ENCODE data around the gene NRDC.

NRDC gene

DNA sequence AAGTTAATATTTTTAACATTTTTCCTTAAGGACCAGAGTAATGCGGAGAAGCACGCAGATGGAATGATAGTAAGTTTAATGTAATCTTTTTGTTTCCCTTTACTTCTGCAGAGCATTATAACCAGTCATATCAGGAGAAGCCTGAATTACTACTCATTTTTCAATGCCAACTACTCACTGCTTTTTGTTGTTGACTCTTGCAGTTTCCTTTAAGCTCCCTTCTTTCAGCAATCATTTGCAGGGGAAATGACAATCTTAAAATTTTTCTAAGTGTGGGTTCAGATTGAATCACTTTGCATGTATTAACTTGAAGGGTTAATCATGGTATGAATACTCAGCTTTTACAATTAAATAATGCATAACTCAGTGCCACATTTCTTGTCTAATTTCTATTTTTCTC is 122.2 kb downstream of the NRDC start:
- no peak for TF ChIP-seq ZNF654 (tag by site-specific recombination; IDR thresholded peaks at IDR 0.05; ENCODE audit: low read depth)
- TF ChIP-seq YY1 (tag by site-specific recombination; IDR thresholded peaks at IDR 0.05): no peak
- no peak for TF ChIP-seq ZNF561 (tag by site-specific recombination; IDR thresholded peaks at IDR 0.05; ENCODE audit: borderline replicate concordance)
- no peak for TF ChIP-seq ZNF423 (tag by site-specific recombination; IDR thresholded peaks at IDR 0.05)
- TF ChIP-seq HOXD13 (CRISPR knock-in tag; IDR thresholded peaks at IDR 0.05; ENCODE audit: borderline replicate concordance): no peak
- TF ChIP-seq ZNF670 (tag by site-specific recombination; IDR thresholded peaks at IDR 0.05; ENCODE audit: low read depth): no peak
- no peak for TF ChIP-seq ZNF639 (tag by site-specific recombination; IDR thresholded peaks at IDR 0.05)
- Histone ChIP-seq H3K27ac (ENCODE audit: extremely low read depth, low read depth, low read length) (no peak overlapping the region), H3K9me3 (ENCODE audit: control insufficient read depth, insufficient read depth, low read depth, low read length) (no peaks in the 10 kb centered on the region), H3K4me3 (ENCODE audit: low read depth, low read length) (no peak overlapping the region), H3K36me3 (ENCODE audit: control insufficient read depth in 2 of 2, insufficient read depth in 1 of 2, low read length in 2 of 2) (peaks cover 0 to 46% of the 10 kb centered on the region in 2 experiments; a peak in 1 of 3 replicates), H3K4me1 (ENCODE audit: control insufficient read depth, insufficient read depth, low read length) (no peaks in the 10 kb centered on the region)
- CTCF ChIA-PET: interaction anchor here (0.7 to 1.7 kb wide), 2 partner anchors 13 to 26 kb away, joined by 3 to 8 read pairs; no protein-coding TSS in a partner anchor
- POLR2A ChIA-PET: no interaction called here

GRCh38 chr1:51755437-51755836 is 123.1 kb downstream of the NRDC start:
- no peaks in the 10 kb centered on the region for H3K9me3 ChIP-seq (ENCODE audit: control insufficient read depth, insufficient read depth, low read depth, low read length)
- POLR2A ChIA-PET: no interaction called here
- TF ChIP-seq ZFP37 (tag by site-specific recombination; IDR thresholded peaks at IDR 0.05): no peak
- TF ChIP-seq ZNF513 (tag by site-specific recombination; IDR thresholded peaks at IDR 0.05): no peak
- TF ChIP-seq ZNF302 (tag by site-specific recombination; IDR thresholded peaks at IDR 0.05; ENCODE audit: low read depth): no peak
- no peak for TF ChIP-seq HOXA7 (CRISPR knock-in tag; IDR thresholded peaks at IDR 0.05; ENCODE audit: borderline replicate concordance)
- TF ChIP-seq ZNF449 (tag by site-specific recombination; IDR thresholded peaks at IDR 0.05): no peak
- no peak for TF ChIP-seq ZNF623 (tag by site-specific recombination; IDR thresholded peaks at IDR 0.05)
- TF ChIP-seq ZNF146 (tag by site-specific recombination; IDR thresholded peaks at IDR 0.05): no peak
- TF ChIP-seq ZIC2 (tag by site-specific recombination; IDR thresholded peaks at IDR 0.05): no peak
- no peak for TF ChIP-seq MYNN (tag by site-specific recombination; IDR thresholded peaks at IDR 0.05; ENCODE audit: borderline replicate concordance)
- TF ChIP-seq, protein P1, sequence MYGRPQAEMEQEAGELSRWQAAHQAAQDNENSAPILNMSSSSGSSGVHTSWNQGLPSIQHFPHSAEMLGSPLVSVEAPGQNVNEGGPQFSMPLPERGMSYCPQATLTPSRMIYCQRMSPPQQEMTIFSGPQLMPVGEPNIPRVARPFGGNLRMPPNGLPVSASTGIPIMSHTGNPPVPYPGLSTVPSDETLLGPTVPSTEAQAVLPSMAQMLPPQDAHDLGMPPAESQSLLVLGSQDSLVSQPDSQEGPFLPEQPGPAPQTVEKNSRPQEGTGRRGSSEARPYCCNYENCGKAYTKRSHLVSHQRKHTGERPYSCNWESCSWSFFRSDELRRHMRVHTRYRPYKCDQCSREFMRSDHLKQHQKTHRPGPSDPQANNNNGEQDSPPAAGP (tag by site-specific recombination; IDR thresholded peaks at IDR 0.05): no peak
- no peak for TF ChIP-seq ZNF704 (tag by site-specific recombination; IDR thresholded peaks at IDR 0.05)
- H3K4me1 ChIP-seq (ENCODE audit: control insufficient read depth, insufficient read depth, low read length): no peaks in the 10 kb centered on the region
- CTCF ChIA-PET: interaction anchor here (1.7 kb wide), 1 partner anchor 14 kb away, joined by 8 read pairs; no protein-coding TSS in a partner anchor
- peaks cover 0 to 50% of the 10 kb centered on the region in 2 experiments; a peak in 1 of 3 replicates for H3K36me3 ChIP-seq (ENCODE audit: control insufficient read depth in 2 of 2, insufficient read depth in 1 of 2, low read length in 2 of 2)
- H3K4me3 ChIP-seq (ENCODE audit: low read depth, low read length): no peak overlapping the region
- H3K27ac ChIP-seq (ENCODE audit: extremely low read depth, low read depth, low read length): no peak overlapping the region
